ENCODE data around the gene RPA3. TPM values are rescaled to one million over a fixed set of nuclear protein-coding genes. Genes with fewer than 3 reads are reported as not detected.

Gene RPA3
- total RNA-seq, 2 donors from 2014 or later: 150 to 163 TPM

GRCh38 chr7:7614018-7614741 is 104.2 kb downstream of the RPA3 start:
- Mint-ChIP-seq H3K36me3 (no peaks in the 10 kb centered on the region), H3K27ac (no peak overlapping the region), H3K9me3 (no peaks in the 10 kb centered on the region)
- peak in 1 of 2 donors; percentile 24 for ATAC-seq
- no peak for DNase-seq (ENCODE audit: low spot score in 2 of 2)

GRCh38 chr7:7613210-7613609 is 105.2 kb downstream of the RPA3 start:
- no peaks in the 10 kb centered on the region for H3K9me3 Mint-ChIP-seq
- no peak overlapping the region for H3K27ac Mint-ChIP-seq
- no peak for DNase-seq (ENCODE audit: low spot score in 2 of 2)
- ATAC-seq: no peak
- H3K36me3 Mint-ChIP-seq: no peaks in the 10 kb centered on the region

- no peak overlapping the region for H3K27ac Mint-ChIP-seq
- no peaks in the 10 kb centered on the region for H3K9me3 Mint-ChIP-seq
- H3K36me3 Mint-ChIP-seq: no peaks in the 10 kb centered on the region
- DNase-seq (ENCODE audit: low spot score in 2 of 2) (no peak), ATAC-seq (no peak)
Observed at GRCh38 chr7:7612519-7612918, 105.9 kb downstream of the RPA3 start.

- ATAC-seq: no peak
- H3K36me3 Mint-ChIP-seq: no peaks in the 10 kb centered on the region
- no peak for DNase-seq (ENCODE audit: low spot score in 2 of 2)
- no peaks in the 10 kb centered on the region for H3K9me3 Mint-ChIP-seq
- no peak overlapping the region for H3K27ac Mint-ChIP-seq
Observed at GRCh38 chr7:7609330-7609729, 109.1 kb downstream of the RPA3 start.

GRCh38 chr7:7607010-7607409 is 111.4 kb downstream of the RPA3 start:
- DNase-seq (ENCODE audit: low spot score in 2 of 2) (no peak), ATAC-seq (no peak)
- Mint-ChIP-seq H3K36me3 (no peaks in the 10 kb centered on the region), H3K27ac (no peak overlapping the region), H3K9me3 (no peaks in the 10 kb centered on the region)

- H3K9me3 Mint-ChIP-seq: peaks cover 0 to 10% of the 10 kb centered on the region in 2 donors
- ATAC-seq (no peak), DNase-seq (ENCODE audit: low spot score in 2 of 2) (no peak)
- H3K27ac Mint-ChIP-seq: no peak overlapping the region
- H3K36me3 Mint-ChIP-seq: peaks cover 16 to 29% of the 10 kb centered on the region in 2 donors
Observed at GRCh38 chr7:7596176-7596575, 122.2 kb downstream of the RPA3 start.

DNA sequence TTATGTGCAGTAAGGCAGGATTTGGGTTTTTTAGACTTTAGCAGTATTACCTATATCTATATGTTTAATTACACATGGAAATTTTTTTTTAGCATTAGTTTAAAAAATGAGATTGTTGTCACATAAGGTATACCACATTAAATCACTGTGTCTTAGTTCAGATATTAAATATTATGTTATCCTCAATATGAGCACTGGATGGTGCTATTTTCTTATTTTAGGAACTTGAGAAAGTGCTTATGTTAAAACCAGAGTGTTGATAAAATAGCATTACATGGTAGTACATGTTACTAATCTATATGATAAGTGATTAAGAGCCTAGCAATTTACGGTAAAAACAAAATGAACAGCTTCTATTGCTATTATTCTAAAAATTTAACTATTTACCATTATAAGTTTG is 123.0 kb downstream of the RPA3 start:
- ATAC-seq (no peak), DNase-seq (ENCODE audit: low spot score in 2 of 2) (no peak)
- Mint-ChIP-seq H3K9me3 (peaks cover 0 to 5% of the 10 kb centered on the region in 2 donors), H3K36me3 (peaks cover 13 to 29% of the 10 kb centered on the region in 2 donors), H3K27ac (no peak overlapping the region)

Other genes starting within 250 kb of the RPA3 start
- gene COL28A1, start 182.7 kb downstream of the RPA3 start, total RNA-seq: under 1 TPM in 1 of 2 donors, not detected in 1; 0.09 TPM
- 10 to 100 TPM; 20.8 to 65.3 TPM for gene MIOS, start 151.7 kb downstream of the RPA3 start, total RNA-seq
- gene UMAD1, start 77.9 kb downstream of the RPA3 start, total RNA-seq: 10 to 100 TPM; 11.8 to 13.0 TPM